Liver (tissue), 9 donors: ENCODE measurements around the gene CREB5. TPM values are rescaled to one million over a fixed set of nuclear protein-coding genes. Genes with fewer than 3 reads are reported as not detected.

Experiments
- DNase-seq: peaks from one replicate; pipeline ENCODE4 v3.0.0-alpha.2; 2017; ENCODE audit warnings: low spot score
- H3K27ac ChIP-seq, 2 donors: one replicate each; pipeline ENCODE4 v1.7.0; 2013; ENCODE audit warnings: inconsistent platforms in 2 of 2, low read length in 2 of 2, control low read depth in 1 of 2, low read depth in 1 of 2, mild to moderate bottlenecking in 1 of 2
- H3K27me3 ChIP-seq, 4 donors: one replicate each; pipeline versions ENCODE4 v1.6.1 to v1.7.0; 2013; ENCODE audit warnings: low read length in 3 of 4, inconsistent platforms in 1 of 4, mild to moderate bottlenecking in 1 of 4, moderate library complexity in 1 of 4; ENCODE audit not compliant: control insufficient read depth in 4 of 4, insufficient read depth in 4 of 4
- H3K36me3 ChIP-seq, 4 donors: one replicate each; pipeline versions ENCODE4 v1.6.1 to v1.7.0; 2013; ENCODE audit warnings: low read length in 3 of 4, mild to moderate bottlenecking in 3 of 4, low read depth in 1 of 4, moderate library complexity in 1 of 4; ENCODE audit not compliant: control insufficient read depth in 4 of 4, insufficient read depth in 3 of 4
- H3K4me1 ChIP-seq, 4 donors: one replicate each; pipeline versions ENCODE4 v1.6.1 to v1.7.0; 2013; ENCODE audit warnings: low read length in 3 of 4, mild to moderate bottlenecking in 3 of 4, moderate library complexity in 1 of 4; ENCODE audit not compliant: control insufficient read depth in 4 of 4, insufficient read depth in 4 of 4
- H3K4me3 ChIP-seq, 3 donors: one replicate each; pipeline versions ENCODE4 v1.6.1 to v1.7.0; 2013; ENCODE audit warnings: low read length in 3 of 3, control low read depth in 1 of 3, low read depth in 1 of 3, mild to moderate bottlenecking in 1 of 3
- H3K9ac ChIP-seq, 2 donors: one replicate each; pipeline ENCODE4 v1.7.0; 2013; ENCODE audit warnings: low read length in 2 of 2, mild to moderate bottlenecking in 2 of 2, moderate library complexity in 2 of 2, control low read depth in 1 of 2, low read depth in 1 of 2
- H3K9me3 ChIP-seq, 4 donors: one replicate each; pipeline versions ENCODE4 v1.6.1 to v1.7.0; 2013; ENCODE audit warnings: low read length in 3 of 4; ENCODE audit not compliant: control insufficient read depth in 4 of 4
- ATF3 ChIP-seq: IDR thresholded peaks from 2 replicates; pipeline ENCODE4 v1.6.1; 2016; ENCODE audit warnings: antibody characterized with exemption
- CTCF ChIP-seq: fragments of 150-350 bp; IDR thresholded peaks from 2 replicates; pipeline ENCODE4 v1.5.1; 2017; ENCODE audit warnings: improper control_type of control experiment, low read depth, low read length; ENCODE audit not compliant: missing input control
- FOXA1 ChIP-seq: IDR thresholded peaks from 2 replicates; pipeline ENCODE4 v1.6.1; 2016; ENCODE audit warnings: antibody characterized with exemption
- GABPA ChIP-seq, 2 donors: IDR thresholded peaks in 1 of 2; conservative IDR thresholded peaks in 1 of 2; 2 replicates each; pipeline ENCODE4 v1.6.1; 2016; ENCODE audit warnings: antibody characterized with exemption in 2 of 2, mild to moderate bottlenecking in 1 of 2, moderate library complexity in 1 of 2
- HNF4A ChIP-seq, 2 donors: conservative IDR thresholded peaks; 2 replicates each; pipeline ENCODE4 v1.6.1; 2016; ENCODE audit warnings: antibody characterized with exemption in 2 of 2, mild to moderate bottlenecking in 2 of 2
- HNF4G ChIP-seq: IDR thresholded peaks from 2 replicates; pipeline ENCODE4 v1.6.1; 2016; ENCODE audit warnings: antibody characterized with exemption
- JUND ChIP-seq, 2 donors: IDR thresholded peaks; 2 replicates each; pipeline ENCODE4 v1.6.1; 2016; ENCODE audit warnings: antibody characterized with exemption in 2 of 2
- MAX ChIP-seq: IDR thresholded peaks from 2 replicates; pipeline ENCODE4 v1.6.1; 2016; ENCODE audit warnings: antibody characterized with exemption
- NR2F2 ChIP-seq: IDR thresholded peaks from 2 replicates; pipeline ENCODE4 v1.6.1; 2016; ENCODE audit warnings: antibody characterized with exemption
- REST ChIP-seq: IDR thresholded peaks from 2 replicates; pipeline ENCODE4 v1.6.1; 2016; ENCODE audit warnings: antibody characterized with exemption, mild to moderate bottlenecking
- RXRA ChIP-seq, 2 donors: IDR thresholded peaks; 2 replicates each; pipeline ENCODE4 v1.6.1; 2017 to 2018; ENCODE audit warnings: antibody characterized with exemption in 2 of 2, mild to moderate bottlenecking in 1 of 2
- SP1 ChIP-seq: IDR thresholded peaks from 2 replicates; pipeline ENCODE4 v1.6.1; 2018; ENCODE audit warnings: antibody characterized with exemption, mild to moderate bottlenecking
- TAF1 ChIP-seq: conservative IDR thresholded peaks from 2 replicates; pipeline ENCODE4 v1.6.1; 2016; ENCODE audit warnings: antibody characterized with exemption, mild to moderate bottlenecking
- YY1 ChIP-seq: IDR thresholded peaks from 2 replicates; pipeline ENCODE4 v1.6.1; 2016; ENCODE audit warnings: antibody characterized with exemption, mild to moderate bottlenecking
- ZBTB33 ChIP-seq: IDR thresholded peaks from 2 replicates; pipeline ENCODE4 v1.6.1; 2016; ENCODE audit warnings: antibody characterized with exemption
- WGBS: extraction: QIAGEN DNeasy Blood & Tissue Kit; methylation state at CpG from one replicate; pipeline ENCODE4 v1.1.7; 2013; 5-methylcytosine and 5-hydroxymethylcytosine counted together
- polyA plus RNA-seq, 2 donors: library from polyadenylated mRNA; stranded (reverse) in 1 of 2; unstranded in 1 of 2; fragments of 200-250 nt in 1 of 2; fragments of >200 nt in 1 of 2; fragmentation: Nextera tagmentation in 1 of 2; extraction: Ambion mirVana in 1 of 2; gene quantifications; one replicate each; pipeline versions ENCODE4 v1.2.1 to v1.2.3, GENCODE V29; 2013 to 2015
- total RNA-seq, 2 donors: library from RNA; depleted of rRNA; stranded (reverse); fragments of >200 nt; gene quantifications; one replicate each; pipeline ENCODE4 v1.2.3, GENCODE V29; 2014
- donor health status: healthy.
- donor health status: healthy.
- donor health status: healthy.
- donor health status: healthy.
- donor health status: healthy.

CREB5 gene
- total and polyA plus RNA-seq, 4 donors = 0.25 to 0.92 (median 0.67) TPM

- H3K9me3 ChIP-seq = no peaks in the 10 kb centered on the region
- no peak overlapping the region for H3K4me3 ChIP-seq
- no peak for DNase-seq
- TF ChIP-seq TAF1 (no peak), ATF3 (no peak), CTCF (no peak), REST (no peak), YY1 (no peak), RXRA (IDR thresholded peaks at IDR 0.05) (no peak), JUND (IDR thresholded peaks at IDR 0.05) (no peak), HNF4G (no peak), HNF4A (conservative IDR thresholded peaks at IDR 0.05) (no peak), MAX (no peak), NR2F2 (no peak), ZBTB33 (no peak)
- 71% methylated on average over 3 of the region's 3 CpGs for WGBS
- H3K36me3 ChIP-seq = no peaks in the 10 kb centered on the region
- no peak overlapping the region for H3K27ac ChIP-seq
- no peaks in the 10 kb centered on the region for H3K4me1 ChIP-seq
- no peaks in the 10 kb centered on the region for H3K27me3 ChIP-seq
- no peak overlapping the region for H3K9ac ChIP-seq
Observed at GRCh38 chr7:28812616-28813015, 400.3 kb downstream of the CREB5 start.

- H3K4me3 ChIP-seq = no peak overlapping the region
- no peaks in the 10 kb centered on the region for H3K36me3 ChIP-seq
- no peaks in the 10 kb centered on the region for H3K4me1 ChIP-seq
- no peak overlapping the region for H3K9ac ChIP-seq
- H3K9me3 ChIP-seq = no peaks in the 10 kb centered on the region
- H3K27ac ChIP-seq = no peak overlapping the region
- 85% methylated on average over 6 of the region's 6 CpGs for WGBS
- no peak for DNase-seq
- no peaks in the 10 kb centered on the region for H3K27me3 ChIP-seq
- TF ChIP-seq TAF1 (no peak), REST (no peak), SP1 (no peak), CTCF (no peak), GABPA (IDR thresholded peaks at IDR 0.05 in 1 of 2, conservative IDR thresholded peaks at IDR 0.05 in 1 of 2) (no peak), FOXA1 (no peak), RXRA (IDR thresholded peaks at IDR 0.05) (no peak), HNF4A (conservative IDR thresholded peaks at IDR 0.05) (no peak)
Observed at GRCh38 chr7:28813243-28813962, 401.1 kb downstream of the CREB5 start.
